BLaER1 (cell line): ENCODE results near the gene CYP8B1.

Source experiments
- H3K27ac ChIP-seq: shearing (Covaris generic); formaldehyde crosslinking; 2 replicates; pipeline ENCODE4 v1.8.1; 2022
- H3K27me3 ChIP-seq: shearing (Covaris generic); formaldehyde crosslinking; 2 replicates; pipeline ENCODE4 v1.8.1; 2022
- H3K36me3 ChIP-seq: shearing (Covaris generic); formaldehyde crosslinking; 2 replicates; pipeline ENCODE4 v1.8.1; 2022
- H3K4me1 ChIP-seq: shearing (Covaris generic); formaldehyde crosslinking; 2 replicates; pipeline ENCODE4 v1.8.1; 2022
- H3K4me2 ChIP-seq: shearing (Covaris generic); formaldehyde crosslinking; 2 replicates; pipeline ENCODE4 v1.8.1; 2022
- H3K4me3 ChIP-seq: shearing (Covaris generic); formaldehyde crosslinking; 2 replicates; pipeline ENCODE4 v1.8.1; 2022
- H3K9ac ChIP-seq: shearing (Covaris generic); formaldehyde crosslinking; 2 replicates; pipeline ENCODE4 v1.8.1; 2022
- H3K9me3 ChIP-seq: shearing (Covaris generic); formaldehyde crosslinking; 2 replicates; pipeline ENCODE4 v1.8.1; 2022
- H4K20me1 ChIP-seq: shearing (Covaris generic); formaldehyde crosslinking; 2 replicates; pipeline ENCODE4 v1.8.1; 2022
- Cebpa-rat ChIP-seq: shearing (Covaris generic); IDR thresholded peaks from 2 replicates; pipeline ENCODE4 v1.8.1; 2022

The CYP8B1 gene

DNA sequence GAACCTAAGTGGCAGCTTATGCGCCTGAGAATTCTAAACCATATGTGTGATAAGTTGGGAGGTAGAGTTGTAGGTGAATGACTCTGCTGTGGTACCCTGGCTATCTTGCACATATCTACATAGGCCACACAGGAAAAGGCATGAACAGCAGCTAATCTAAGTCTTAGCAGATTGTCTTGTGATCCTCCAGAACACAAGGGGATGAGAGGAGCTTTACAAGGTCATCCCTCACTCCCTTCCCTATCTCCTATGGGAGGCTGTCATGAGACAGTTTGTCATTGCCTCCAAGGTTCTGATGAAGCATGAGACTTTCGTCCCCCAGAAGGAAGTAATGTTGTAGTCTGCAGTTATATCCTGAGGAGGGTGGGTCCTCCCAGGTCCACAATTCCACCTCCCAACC, 26.6 kb upstream of the CYP8B1 start:
- H3K4me3 ChIP-seq = no peak overlapping the region
- no peak overlapping the region for H3K4me2 ChIP-seq
- no peak for TF ChIP-seq Cebpa-rat
- no peaks in the 10 kb centered on the region for H4K20me1 ChIP-seq
- no peak overlapping the region for H3K27ac ChIP-seq
- no peak overlapping the region for H3K9ac ChIP-seq
- no peaks in the 10 kb centered on the region for H3K4me1 ChIP-seq
- peaks cover 38% of the 10 kb centered on the region for H3K9me3 ChIP-seq
- no peaks in the 10 kb centered on the region for H3K36me3 ChIP-seq
- H3K27me3 ChIP-seq = peaks cover 20% of the 10 kb centered on the region

DNA sequence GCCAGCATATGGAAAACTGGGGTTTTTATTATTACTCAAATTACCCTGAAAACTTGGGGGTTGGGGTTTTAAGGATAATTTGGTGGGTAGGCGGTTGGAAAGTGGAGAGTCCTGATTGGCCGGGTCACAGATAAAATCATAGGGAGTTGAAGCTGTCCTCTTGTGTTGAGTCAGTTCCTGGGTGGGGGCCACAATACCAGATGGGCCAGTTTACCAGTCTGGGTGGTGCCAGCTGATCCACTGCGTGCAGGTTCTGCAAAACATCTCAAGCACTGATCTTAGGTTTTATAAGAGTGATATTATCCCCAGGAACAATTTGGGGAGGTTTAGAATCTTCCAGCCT, 25.4 kb upstream of the CYP8B1 start:
- Histone ChIP-seq H3K27ac (no peak overlapping the region), H3K4me1 (no peaks in the 10 kb centered on the region), H3K9me3 (peaks cover 26% of the 10 kb centered on the region), H3K4me2 (no peak overlapping the region), H3K9ac (no peak overlapping the region), H4K20me1 (no peaks in the 10 kb centered on the region), H3K36me3 (no peaks in the 10 kb centered on the region), H3K4me3 (no peak overlapping the region), H3K27me3 (peaks cover 8% of the 10 kb centered on the region; the same call in 1 of the 2 replicates)
- TF ChIP-seq Cebpa-rat = no peak

DNA sequence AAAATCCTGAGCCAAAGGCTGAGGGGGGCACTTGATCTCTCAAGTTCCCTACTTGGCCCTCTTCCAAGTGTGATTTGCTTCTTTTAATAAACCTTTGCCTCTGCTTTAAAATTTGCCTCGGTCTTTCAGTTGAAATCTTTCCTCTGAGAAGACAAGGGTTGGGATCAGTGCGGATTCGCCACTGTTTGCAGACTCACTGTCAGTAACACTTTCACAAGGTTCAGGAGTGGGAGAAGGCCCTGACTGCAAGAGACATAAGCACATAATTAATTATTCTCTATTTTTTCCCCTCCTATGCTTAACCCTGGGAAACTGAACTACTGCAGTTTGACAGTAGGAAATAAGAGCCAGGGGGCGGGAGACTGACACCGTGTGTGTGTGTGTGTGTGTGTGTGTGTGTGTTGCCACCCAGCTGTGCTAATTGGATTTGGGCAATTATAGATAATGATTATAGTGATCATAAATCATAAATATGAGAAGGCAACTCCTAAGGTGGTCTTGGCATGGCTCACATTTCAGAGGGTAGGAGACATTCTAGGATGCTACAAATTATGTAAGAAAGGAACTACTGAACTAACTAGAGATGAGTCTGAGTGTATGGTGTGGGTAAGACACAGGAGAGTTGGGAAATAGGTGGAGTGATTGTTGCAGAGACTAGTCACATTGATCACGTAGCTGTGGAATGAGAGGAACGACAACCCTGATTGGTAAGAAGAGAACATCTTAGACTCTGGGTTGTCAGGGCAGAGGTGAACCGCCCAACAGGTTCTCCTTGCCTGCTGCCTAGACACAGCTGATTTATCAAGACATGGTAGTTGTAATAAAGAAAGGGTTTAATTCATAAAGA, 24.8 kb upstream of the CYP8B1 start:
- Histone ChIP-seq H3K4me3 (no peak overlapping the region), H4K20me1 (no peaks in the 10 kb centered on the region), H3K36me3 (no peaks in the 10 kb centered on the region), H3K4me1 (no peaks in the 10 kb centered on the region), H3K27me3 (peaks cover 2% of the 10 kb centered on the region; the same call in 1 of the 2 replicates), H3K4me2 (no peak overlapping the region), H3K27ac (no peak overlapping the region), H3K9ac (no peak overlapping the region), H3K9me3 (peaks cover 20% of the 10 kb centered on the region; the same call in 1 of the 2 replicates)
- no peak for TF ChIP-seq Cebpa-rat

DNA sequence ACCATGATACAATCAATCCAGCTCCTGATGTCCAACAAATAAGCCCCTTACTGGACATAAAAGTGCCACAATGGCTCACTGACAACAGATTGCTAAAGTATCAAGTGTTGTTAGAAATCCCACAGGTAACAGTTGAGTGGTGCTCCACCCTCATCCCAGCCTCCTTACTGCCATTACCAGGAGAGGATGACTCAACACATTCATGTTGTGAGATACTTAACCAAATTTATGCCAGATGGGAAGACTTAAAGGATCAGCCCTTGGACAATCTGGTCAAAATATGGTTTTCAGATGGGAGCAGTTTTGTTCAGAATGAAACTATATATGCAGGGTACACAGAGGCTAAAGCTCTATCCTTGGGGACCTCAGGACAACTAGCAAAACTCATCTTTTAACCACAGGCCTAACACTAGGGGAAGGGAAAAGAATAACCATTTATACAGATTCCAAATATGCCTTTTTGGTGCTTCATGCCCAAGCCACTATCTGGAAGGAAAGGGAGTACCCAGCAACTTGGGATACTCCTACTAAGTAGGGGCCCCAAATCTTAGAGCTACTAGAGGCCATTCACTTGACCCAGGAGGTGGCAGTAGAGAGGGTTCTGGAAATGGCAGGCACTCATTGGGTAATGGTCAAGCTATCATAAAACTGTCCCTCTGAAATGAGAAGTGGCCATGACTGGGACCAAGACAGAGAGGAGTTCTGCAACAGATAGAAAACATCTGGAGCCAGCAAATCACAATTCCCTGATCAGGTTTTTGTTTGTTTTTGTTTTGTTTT, 23.4 kb upstream of the CYP8B1 start:
- Histone ChIP-seq H3K4me3 (no peak overlapping the region), H3K9me3 (0 out of 2 replicates have a peak, but pooled peaks cover 6% of the 10 kb centered on the region), H3K4me1 (no peaks in the 10 kb centered on the region), H3K27ac (no peak overlapping the region), H4K20me1 (no peaks in the 10 kb centered on the region), H3K27me3 (no peaks in the 10 kb centered on the region), H3K36me3 (no peaks in the 10 kb centered on the region), H3K9ac (no peak overlapping the region), H3K4me2 (no peak overlapping the region)
- no peak for TF ChIP-seq Cebpa-rat

DNA sequence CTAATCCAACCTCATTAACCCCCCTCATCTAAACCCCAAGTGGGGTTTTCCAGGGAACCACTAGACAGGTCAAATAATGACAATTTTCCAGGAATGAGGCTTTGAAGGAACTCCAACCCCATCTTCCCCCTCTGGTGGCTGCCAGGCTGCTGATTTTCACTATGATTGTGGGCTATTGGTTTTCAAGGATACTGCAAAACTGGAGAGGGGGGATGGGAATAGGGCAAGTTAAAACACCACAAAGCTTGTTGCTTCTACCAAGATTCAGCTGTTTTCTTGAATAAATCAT, 19.8 kb upstream of the CYP8B1 start:
- Histone ChIP-seq H3K4me2 (no peak overlapping the region), H3K4me3 (no peak overlapping the region), H3K4me1 (no peaks in the 10 kb centered on the region), H3K9ac (no peak overlapping the region), H3K27me3 (no peaks in the 10 kb centered on the region), H3K36me3 (no peaks in the 10 kb centered on the region), H4K20me1 (no peaks in the 10 kb centered on the region), H3K27ac (no peak overlapping the region), H3K9me3 (no peaks in the 10 kb centered on the region)
- TF ChIP-seq Cebpa-rat = no peak

DNA sequence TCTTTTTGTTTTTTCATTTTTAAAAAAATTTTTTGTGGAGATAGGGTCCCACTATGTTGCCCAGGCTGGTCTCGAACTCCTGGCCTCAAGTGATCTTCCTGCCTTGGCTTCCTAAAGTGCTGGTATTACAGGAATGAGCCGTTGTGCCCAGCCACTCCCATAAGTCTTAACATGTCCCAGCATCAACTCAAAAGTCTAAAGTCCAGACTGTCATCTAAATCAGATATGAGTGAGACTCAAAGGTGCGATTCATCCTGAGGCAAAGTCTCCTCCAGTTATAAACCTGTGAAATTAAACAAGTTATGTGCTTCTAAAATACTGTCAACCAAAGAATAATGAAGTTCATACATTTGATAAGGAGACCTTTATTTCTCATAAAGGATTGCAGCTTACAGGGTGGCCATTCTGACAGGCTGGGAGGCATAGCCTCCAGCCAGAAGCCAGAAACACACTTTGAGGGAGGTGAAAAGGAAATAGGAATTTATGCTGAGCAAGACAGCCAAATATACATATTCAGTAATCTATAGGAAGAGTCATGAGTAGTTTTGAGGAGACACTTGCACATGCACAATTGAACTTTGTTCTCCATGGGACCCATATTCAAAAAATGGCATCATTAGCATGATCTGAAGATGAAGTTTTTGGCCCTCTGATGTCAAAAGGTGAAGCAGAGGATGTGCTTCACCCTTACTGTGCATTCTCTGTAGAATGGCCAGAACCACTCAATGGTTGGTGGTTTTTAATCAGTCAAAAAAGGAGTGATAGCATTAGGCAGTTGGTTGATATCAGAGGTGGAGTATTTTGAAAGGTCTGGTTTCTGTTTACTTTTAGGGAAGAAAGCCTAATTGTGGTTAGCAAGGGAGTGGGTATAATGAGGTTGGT, 19.3 kb upstream of the CYP8B1 start:
- Histone ChIP-seq H3K4me1 (no peaks in the 10 kb centered on the region), H3K36me3 (no peaks in the 10 kb centered on the region), H4K20me1 (no peaks in the 10 kb centered on the region), H3K9me3 (no peaks in the 10 kb centered on the region), H3K27ac (no peak overlapping the region), H3K4me2 (no peak overlapping the region), H3K9ac (no peak overlapping the region), H3K27me3 (no peaks in the 10 kb centered on the region), H3K4me3 (no peak overlapping the region)
- no peak for TF ChIP-seq Cebpa-rat

DNA sequence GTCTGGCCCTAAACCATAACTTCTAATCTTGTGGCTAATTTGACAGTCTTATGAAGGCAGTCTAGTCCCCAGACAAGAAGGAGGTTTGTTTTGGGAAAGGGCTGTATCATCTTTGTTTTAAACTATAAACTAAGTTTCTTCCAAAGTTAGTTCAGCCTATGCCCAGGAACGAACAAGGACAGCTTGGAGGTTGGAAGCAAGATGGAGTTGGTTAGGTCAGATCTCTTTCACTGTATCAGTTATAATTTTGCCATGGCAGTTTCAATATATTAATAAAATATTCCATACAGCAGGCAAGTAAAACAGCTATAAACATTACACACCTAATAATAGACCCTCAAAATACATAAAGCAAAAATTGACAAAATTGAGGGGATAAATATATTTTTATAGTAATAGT, 17.1 kb upstream of the CYP8B1 start:
- no peaks in the 10 kb centered on the region for H4K20me1 ChIP-seq

DNA sequence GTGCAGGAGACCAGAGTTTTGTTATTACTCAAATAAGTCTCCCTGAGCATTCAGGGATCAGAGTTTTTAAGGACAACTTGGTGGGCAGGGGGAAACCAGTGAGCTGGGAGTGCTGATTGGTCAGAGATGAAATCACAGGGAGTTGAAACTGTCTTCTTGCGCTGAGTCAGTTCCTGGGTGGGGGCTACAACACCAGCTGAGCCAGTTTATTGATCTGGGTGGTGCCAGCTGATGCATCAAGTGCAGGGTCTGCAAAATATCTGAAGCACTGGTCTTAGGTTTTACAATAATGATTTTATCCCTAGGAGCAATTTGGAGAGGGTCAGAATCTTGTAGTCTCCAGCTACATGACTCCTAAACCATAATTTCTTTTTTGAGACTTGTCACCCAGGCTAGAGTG, 16.5 kb upstream of the CYP8B1 start:
- H3K36me3 ChIP-seq = no peaks in the 10 kb centered on the region
- H3K9me3 ChIP-seq = no peaks in the 10 kb centered on the region
- no peak overlapping the region for H3K27ac ChIP-seq
- H3K27me3 ChIP-seq = no peaks in the 10 kb centered on the region
- H3K4me3 ChIP-seq = no peak overlapping the region
- H3K9ac ChIP-seq = no peak overlapping the region
- no peaks in the 10 kb centered on the region for H3K4me1 ChIP-seq
- H4K20me1 ChIP-seq = no peaks in the 10 kb centered on the region
- TF ChIP-seq Cebpa-rat = no peak
- no peak overlapping the region for H3K4me2 ChIP-seq

More for the DNA sequence above, 17.1 kb upstream of the CYP8B1 start:
- no peaks in the 10 kb centered on the region for H3K36me3 ChIP-seq
- TF ChIP-seq Cebpa-rat = no peak
- no peaks in the 10 kb centered on the region for H3K27me3 ChIP-seq
- no peak overlapping the region for H3K4me3 ChIP-seq
- H3K9me3 ChIP-seq = no peaks in the 10 kb centered on the region
- no peak overlapping the region for H3K4me2 ChIP-seq
- no peak overlapping the region for H3K9ac ChIP-seq
- no peaks in the 10 kb centered on the region for H3K4me1 ChIP-seq
- H3K27ac ChIP-seq = no peak overlapping the region

DNA sequence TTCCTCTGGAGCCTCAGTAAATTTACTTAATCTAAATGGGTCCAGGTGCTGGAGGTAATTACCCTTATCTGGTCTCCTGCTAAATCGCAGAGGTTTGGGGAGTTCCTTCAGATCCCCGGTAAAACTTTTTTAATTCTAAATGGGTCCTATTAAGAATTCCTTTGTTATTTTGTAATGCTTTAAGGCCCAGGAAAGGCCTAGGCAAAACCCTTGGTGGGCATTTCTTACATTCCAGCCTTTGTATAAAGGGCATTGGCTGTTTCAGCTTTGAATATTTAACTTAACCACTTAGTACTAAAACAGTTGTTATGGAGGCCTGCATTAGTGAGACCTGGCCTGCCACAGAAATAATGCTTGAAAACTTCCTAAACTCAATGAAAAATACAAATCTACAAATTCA, 15.4 kb upstream of the CYP8B1 start:
- Histone ChIP-seq H3K4me2 (no peak overlapping the region), H3K4me3 (no peak overlapping the region), H3K27me3 (no peaks in the 10 kb centered on the region), H3K9me3 (no peaks in the 10 kb centered on the region), H3K9ac (no peak overlapping the region), H3K36me3 (no peaks in the 10 kb centered on the region), H3K27ac (no peak overlapping the region), H3K4me1 (no peaks in the 10 kb centered on the region), H4K20me1 (no peaks in the 10 kb centered on the region)
- no peak for TF ChIP-seq Cebpa-rat
